Measurements from ENCODE around the gene FAM241B.

Gene FAM241B

GRCh38 chr10:69609077-69609476 lies 21.0 kb upstream of the FAM241B start:
- Histone ChIP-seq H3F3A (ENCODE audit: insufficient read depth, low read length) (no peaks in the 10 kb centered on the region), H3K4me3 (ENCODE audit: low read depth, low read length, poor library complexity, severe bottlenecking) (no peak overlapping the region), H3K79me2 (ENCODE audit: insufficient read depth, low read length) (no peaks in the 10 kb centered on the region), H3K9ac (ENCODE audit: low read length) (no peak overlapping the region), H3K4me1 (ENCODE audit: insufficient read depth, low read length, severe bottlenecking) (no peaks in the 10 kb centered on the region), H3K27ac (ENCODE audit: low read depth, low read length, poor library complexity, severe bottlenecking) (no peak overlapping the region), H3K4me2 (ENCODE audit: low read length) (no peak overlapping the region), H4K20me1 (ENCODE audit: insufficient read depth, low read length) (no peaks in the 10 kb centered on the region), H2AFZ (ENCODE audit: low read length) (no peak overlapping the region), H3K36me3 (ENCODE audit: insufficient read depth, low read length) (no peaks in the 10 kb centered on the region), H3K27me3 (ENCODE audit: insufficient read depth, low read length) (no peaks in the 10 kb centered on the region), H3K9me2 (ENCODE audit: low read depth, low read length) (no peaks in the 10 kb centered on the region), H3K9me3 (ENCODE audit: low read length) (no peaks in the 10 kb centered on the region)
- TF ChIP-seq CTCF (IDR thresholded peaks at IDR 0.05; ENCODE audit: low read length) (no peak), EZH2 (IDR thresholded peaks at IDR 0.05; ENCODE audit: borderline replicate concordance, low read length) (no peak)

- no peaks in the 10 kb centered on the region for H3K79me2 ChIP-seq (ENCODE audit: insufficient read depth, low read length)
- no peaks in the 10 kb centered on the region for H3K9me3 ChIP-seq (ENCODE audit: low read length)
- H3K27ac ChIP-seq (ENCODE audit: low read depth, low read length, poor library complexity, severe bottlenecking), result no peak overlapping the region
- H4K20me1 ChIP-seq (ENCODE audit: insufficient read depth, low read length), result no peaks in the 10 kb centered on the region
- no peaks in the 10 kb centered on the region for H3F3A ChIP-seq (ENCODE audit: insufficient read depth, low read length)
- no peaks in the 10 kb centered on the region for H3K9me2 ChIP-seq (ENCODE audit: low read depth, low read length)
- TF ChIP-seq CTCF (IDR thresholded peaks at IDR 0.05; ENCODE audit: low read length) (no peak), EZH2 (IDR thresholded peaks at IDR 0.05; ENCODE audit: borderline replicate concordance, low read length) (no peak)
- H3K9ac ChIP-seq (ENCODE audit: low read length), result no peak overlapping the region
- H3K27me3 ChIP-seq (ENCODE audit: insufficient read depth, low read length), result no peaks in the 10 kb centered on the region
- H3K4me3 ChIP-seq (ENCODE audit: low read depth, low read length, poor library complexity, severe bottlenecking), result no peak overlapping the region
- H2AFZ ChIP-seq (ENCODE audit: low read length), result no peak overlapping the region
- H3K36me3 ChIP-seq (ENCODE audit: insufficient read depth, low read length), result no peaks in the 10 kb centered on the region
- no peak overlapping the region for H3K4me2 ChIP-seq (ENCODE audit: low read length)
- no peaks in the 10 kb centered on the region for H3K4me1 ChIP-seq (ENCODE audit: insufficient read depth, low read length, severe bottlenecking)
Measured at GRCh38 chr10:69612760-69613159, 17.3 kb upstream of the FAM241B start.

GRCh38 chr10:69614130-69614529 lies 15.9 kb upstream of the FAM241B start:
- Histone ChIP-seq H3K36me3 (ENCODE audit: insufficient read depth, low read length) (no peaks in the 10 kb centered on the region), H3K79me2 (ENCODE audit: insufficient read depth, low read length) (no peaks in the 10 kb centered on the region), H2AFZ (ENCODE audit: low read length) (no peak overlapping the region), H3K4me3 (ENCODE audit: low read depth, low read length, poor library complexity, severe bottlenecking) (no peak overlapping the region), H4K20me1 (ENCODE audit: insufficient read depth, low read length) (no peaks in the 10 kb centered on the region), H3K9me2 (ENCODE audit: low read depth, low read length) (no peaks in the 10 kb centered on the region), H3K9ac (ENCODE audit: low read length) (no peak overlapping the region), H3K4me1 (ENCODE audit: insufficient read depth, low read length, severe bottlenecking) (no peaks in the 10 kb centered on the region), H3K4me2 (ENCODE audit: low read length) (no peak overlapping the region), H3K9me3 (ENCODE audit: low read length) (no peaks in the 10 kb centered on the region), H3F3A (ENCODE audit: insufficient read depth, low read length) (no peaks in the 10 kb centered on the region), H3K27ac (ENCODE audit: low read depth, low read length, poor library complexity, severe bottlenecking) (no peak overlapping the region), H3K27me3 (ENCODE audit: insufficient read depth, low read length) (no peaks in the 10 kb centered on the region)
- TF ChIP-seq CTCF (IDR thresholded peaks at IDR 0.05; ENCODE audit: low read length), result no peak
- no peak for TF ChIP-seq EZH2 (IDR thresholded peaks at IDR 0.05; ENCODE audit: borderline replicate concordance, low read length)
